Hepatocyte (in vitro differentiated cells): ENCODE results near the gene CHST14. TPM values are rescaled to one million over a fixed set of nuclear protein-coding genes. Genes with fewer than 3 reads are reported as not detected.

ENCODE experiments used
- DNase-seq: peaks from one replicate; pipeline ENCODE4 v3.0.0-alpha.2; 2016; ENCODE audit warnings: low spot score
- H2AFZ ChIP-seq: fragments of 200-600 bp; sonication (generic); 2 replicates; pipeline ENCODE4 v1.6.0; 2016; ENCODE audit warnings: antibody characterized with exemption, mild to moderate bottlenecking
- H3K27ac ChIP-seq: fragments of 200-600 bp; sonication (generic); 2 replicates; pipeline ENCODE4 v1.5.1; 2016; ENCODE audit warnings: mild to moderate bottlenecking
- H3K27me3 ChIP-seq: fragments of 200-600 bp; sonication (generic); 2 replicates; pipeline ENCODE4 v1.6.1; 2016
- H3K36me3 ChIP-seq: fragments of 200-600 bp; sonication (generic); replicated peaks from 2 replicates; pipeline ENCODE4 v1.5.1; 2016; ENCODE audit warnings: low read depth; ENCODE audit not compliant: insufficient read depth
- H3K4me1 ChIP-seq: fragments of 200-600 bp; sonication (generic); 2 replicates; pipeline ENCODE4 v1.5.1; 2016; ENCODE audit warnings: mild to moderate bottlenecking, moderate library complexity; ENCODE audit not compliant: insufficient read depth
- H3K4me2 ChIP-seq: fragments of 200-600 bp; sonication (generic); 2 replicates; pipeline ENCODE4 v1.6.0; 2016
- H3K4me3 ChIP-seq: fragments of 200-600 bp; sonication (generic); 2 replicates; pipeline ENCODE4 v1.5.1; 2016; ENCODE audit warnings: mild to moderate bottlenecking
- H3K79me2 ChIP-seq: fragments of 200-600 bp; sonication (generic); 2 replicates; pipeline ENCODE4 v1.6.0; 2017; ENCODE audit warnings: mild to moderate bottlenecking
- H3K9me2 ChIP-seq: fragments of 200-600 bp; sonication (generic); replicated peaks from 2 replicates; pipeline ENCODE4 v1.6.0; 2017; ENCODE audit warnings: mild to moderate bottlenecking; ENCODE audit not compliant: insufficient read depth
- H3K9me3 ChIP-seq: fragments of 200-600 bp; sonication (generic); 2 replicates; pipeline ENCODE4 v1.5.1; 2016; ENCODE audit warnings: low read depth, mild to moderate bottlenecking
- H4K20me1 ChIP-seq: fragments of 200-600 bp; sonication (generic); 2 replicates; pipeline ENCODE4 v1.6.0; 2016; ENCODE audit warnings: mild to moderate bottlenecking; ENCODE audit not compliant: insufficient read depth, poor library complexity, severe bottlenecking
- CTCF ChIP-seq: fragments of 200-600 bp; sonication (generic); IDR thresholded peaks from 2 replicates; pipeline ENCODE4 v1.5.1; 2016; ENCODE audit warnings: antibody characterized with exemption, mild to moderate bottlenecking; ENCODE audit not compliant: poor library complexity
- EZH2 ChIP-seq: fragments of 200-600 bp; sonication (generic); IDR thresholded peaks from 2 replicates; pipeline ENCODE4 v1.6.1; 2016; ENCODE audit warnings: antibody characterized with exemption, mild to moderate bottlenecking, borderline replicate concordance
- EZH2phosphoT487 ChIP-seq: fragments of 200-600 bp; sonication (generic); IDR thresholded peaks from one replicate; pipeline ENCODE4 v1.6.1; 2018; ENCODE audit warnings: antibody characterized with exemption, mild to moderate bottlenecking, low read depth, moderate library complexity; ENCODE audit not compliant: unreplicated experiment, severe bottlenecking
- WGBS: methylation state at CpG from one replicate; pipeline ENCODE4 v1.1.6; 2016; ENCODE audit warnings: low lambda C conversion rate; ENCODE audit errors: missing lambda C conversion rate; 5-methylcytosine and 5-hydroxymethylcytosine counted together
- polyA plus RNA-seq: library from polyadenylated mRNA; unstranded; fragments of >200 nt; fragmentation: Nextera tagmentation; extraction: Ambion mirVana; gene quantifications from 2 replicates; pipeline ENCODE4 v1.2.1, GENCODE V29; 2016
- total RNA-seq: library from RNA; depleted of rRNA; stranded (reverse); fragments of >200 nt; gene quantifications from 2 replicates; pipeline ENCODE4 v1.2.3, GENCODE V29; 2014

The CHST14 gene
- total and polyA plus RNA-seq, 2 experiments from 2014 or later: 15.7 to 16.6 TPM

- H3K9me3 ChIP-seq: no peaks in the 10 kb centered on the region
- no peak overlapping the region for H3K4me3 ChIP-seq
- H3K4me1 ChIP-seq: peaks cover 9% of the 10 kb centered on the region
- no peak for TF ChIP-seq CTCF
- no peak for TF ChIP-seq EZH2
- TF ChIP-seq EZH2phosphoT487: no peak
- no peaks in the 10 kb centered on the region for H3K79me2 ChIP-seq
- WGBS: 88% methylated on average over 2 of the region's 2 CpGs
- no peaks in the 10 kb centered on the region for H3K27me3 ChIP-seq
- no peak for DNase-seq
- no peaks in the 10 kb centered on the region for H3K36me3 ChIP-seq
- no peaks in the 10 kb centered on the region for H4K20me1 ChIP-seq
- H3K27ac ChIP-seq: no peak overlapping the region
- no peaks in the 10 kb centered on the region for H3K9me2 ChIP-seq
- H2AFZ ChIP-seq: no peak overlapping the region
- H3K4me2 ChIP-seq: no peak overlapping the region
Measured at GRCh38 chr15:40510201-40510600, 39.4 kb downstream of the CHST14 start.

- H2AFZ ChIP-seq: peak overlapping the region; percentile 93
- no peaks in the 10 kb centered on the region for H3K9me3 ChIP-seq
- H3K9me2 ChIP-seq: no peaks in the 10 kb centered on the region
- H3K79me2 ChIP-seq: no peaks in the 10 kb centered on the region
- WGBS: 36% methylated on average over 22 of the region's 22 CpGs
- peaks cover 9% of the 10 kb centered on the region for H3K4me1 ChIP-seq
- H3K27ac ChIP-seq: no peak overlapping the region
- no peaks in the 10 kb centered on the region for H4K20me1 ChIP-seq
- H3K4me2 ChIP-seq: peak overlapping the region; percentile 99
- DNase-seq: no peak
- no peaks in the 10 kb centered on the region for H3K27me3 ChIP-seq
- H3K4me3 ChIP-seq: peak overlapping the region; percentile 34
- no peak for TF ChIP-seq EZH2
- no peak for TF ChIP-seq CTCF
- TF ChIP-seq EZH2phosphoT487: no peak
- H3K36me3 ChIP-seq: no peaks in the 10 kb centered on the region
Measured at GRCh38 chr15:40511093-40511471, 40.3 kb downstream of the CHST14 start.

- H3K27me3 ChIP-seq: no peaks in the 10 kb centered on the region
- H3K4me3 ChIP-seq: peak overlapping the region; percentile 34
- H3K79me2 ChIP-seq: no peaks in the 10 kb centered on the region
- H3K9me3 ChIP-seq: no peaks in the 10 kb centered on the region
- no peaks in the 10 kb centered on the region for H3K36me3 ChIP-seq
- H3K4me2 ChIP-seq: peak overlapping the region; percentile 99
- 2% methylated on average over 46 of the region's 61 CpGs for WGBS
- TF ChIP-seq CTCF (no peak), EZH2 (no peak), EZH2phosphoT487 (no peak)
- H2AFZ ChIP-seq: peak overlapping the region; percentile 93
- H3K9me2 ChIP-seq: no peaks in the 10 kb centered on the region
- peaks cover 9% of the 10 kb centered on the region for H3K4me1 ChIP-seq
- H3K27ac ChIP-seq: peak overlapping the region; percentile 6
- no peaks in the 10 kb centered on the region for H4K20me1 ChIP-seq
- peak; percentile 76 for DNase-seq
Measured at GRCh38 chr15:40511472-40512133, 40.8 kb downstream of the CHST14 start.
